GM18873 (cell line): ENCODE data around the gene FBXO39.
"Not testable (repeated sequence)": the region's sequence is repeated elsewhere in the genome, so short reads cannot be mapped to it uniquely, and the experiment has no call there.

Experiments
- ATAC-seq: cut with Tn5 transposase; IDR thresholded peaks from one replicate; pipeline ENCODE4 v1.9.1; 2021; ENCODE audit warnings: mild to moderate bottlenecking, moderate library complexity, moderate number of reproducible peaks; ENCODE audit not compliant: unreplicated experiment, low FRiP score

Gene FBXO39

DNA sequence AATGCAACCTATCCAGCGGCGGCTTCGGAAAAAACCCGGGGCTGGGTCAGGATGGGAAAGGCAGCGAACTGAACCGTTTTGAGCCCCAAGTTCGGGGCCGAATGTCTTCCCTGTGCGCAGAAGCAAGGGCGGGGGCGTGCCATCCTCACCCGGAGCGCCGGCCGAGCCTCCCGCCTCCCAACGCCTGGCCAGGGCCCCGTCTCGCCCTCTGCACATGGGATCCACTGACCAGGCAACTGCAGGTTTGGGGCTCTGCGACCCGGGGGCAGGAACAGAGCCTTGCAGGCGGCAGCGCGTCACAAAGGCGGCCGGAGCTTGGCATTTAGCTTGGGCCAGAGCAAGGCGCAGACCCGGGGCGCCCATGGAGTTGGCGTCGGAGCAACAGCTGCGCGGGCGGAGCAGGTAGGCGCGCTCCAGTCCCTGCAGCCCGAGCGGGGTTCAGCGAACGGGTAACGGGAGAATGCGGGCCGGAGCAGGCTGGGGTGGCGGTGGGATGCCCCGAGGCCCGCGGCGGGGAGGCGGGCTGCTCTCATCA, at the start of gene FBXO39:
Gene FBXO39 (plus strand): TSS at position 345 of the 535 bp plus-strand sequence. CDS start 3,654 bp downstream, outside the sequence.
- ATAC-seq = no peak

DNA sequence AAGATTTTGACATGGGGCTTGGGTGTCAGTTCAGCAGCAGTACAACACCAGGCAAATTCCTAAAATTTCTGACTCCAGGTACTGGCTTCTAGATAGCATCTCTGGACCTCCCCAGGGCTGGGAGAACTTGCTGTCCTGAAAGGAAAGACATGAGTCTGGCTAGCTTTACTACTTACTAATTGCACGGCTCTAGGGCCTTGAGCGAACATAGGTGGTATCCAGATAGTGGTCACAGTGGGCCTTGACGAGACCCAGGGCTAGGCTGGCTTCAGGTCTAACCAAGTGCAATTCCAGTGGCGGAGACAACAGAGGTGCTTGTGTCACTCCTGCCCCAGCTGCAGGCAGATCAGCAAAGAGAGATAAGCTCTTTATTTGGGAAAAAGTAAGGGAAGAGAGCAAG, 46.5 kb upstream of the FBXO39 start:
- no peak for ATAC-seq

DNA sequence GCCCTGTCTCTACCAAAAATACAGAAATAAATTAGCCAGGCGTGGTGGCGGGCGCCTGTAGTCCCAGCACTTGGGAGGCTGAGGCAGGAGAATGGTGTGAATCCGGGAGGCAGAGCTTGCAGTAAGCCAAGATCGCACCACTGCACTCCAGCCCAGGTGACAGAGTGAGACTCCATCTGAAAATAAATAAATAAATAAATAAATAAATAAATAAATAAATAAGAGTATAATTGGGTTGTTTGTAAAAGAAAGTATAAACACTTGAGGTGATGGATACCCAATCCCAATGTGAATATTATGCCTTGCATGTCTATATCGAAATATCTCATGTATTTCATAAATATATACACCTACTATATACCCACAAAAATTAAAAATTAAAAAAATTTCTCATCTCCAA, 29.4 kb upstream of the FBXO39 start:
- ATAC-seq = not testable (repeated sequence)

DNA sequence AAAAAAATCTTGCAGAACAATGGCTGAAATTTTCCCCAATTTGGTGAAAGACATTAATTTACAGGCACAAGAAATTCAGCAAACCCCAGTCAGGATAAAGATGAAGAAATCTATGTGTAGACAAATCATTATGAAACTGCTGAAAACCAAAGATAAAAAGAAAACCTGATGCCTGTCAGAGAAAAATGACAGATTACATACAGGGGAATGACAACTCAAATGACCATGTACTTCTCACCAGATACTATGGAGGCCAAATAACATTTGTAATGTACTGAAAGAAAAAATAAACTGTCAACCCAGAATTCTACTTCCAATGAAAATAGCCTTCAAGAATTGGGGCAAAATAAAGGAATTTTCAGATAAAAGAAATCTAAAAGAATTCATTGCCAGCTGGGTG, 27.4 kb upstream of the FBXO39 start:
- ATAC-seq = no peak

DNA sequence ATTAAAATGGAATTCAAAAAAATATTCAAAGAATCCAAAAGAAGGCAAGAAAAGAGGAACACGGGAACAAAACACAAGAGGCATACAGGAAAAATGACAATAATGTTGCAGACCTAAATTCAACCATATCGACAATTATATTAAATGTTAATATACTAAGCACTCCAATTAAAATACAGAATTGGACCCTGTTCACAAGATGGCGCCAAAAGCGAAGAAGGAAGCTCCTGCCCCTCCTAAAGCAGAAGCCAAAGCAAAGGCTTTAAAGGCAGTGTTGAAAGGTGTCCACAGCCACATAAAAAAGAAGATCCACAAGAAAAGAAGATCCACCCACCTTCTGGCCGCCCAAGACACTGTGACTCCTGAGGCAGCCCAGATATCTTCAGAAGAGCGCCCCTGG, 26.5 kb upstream of the FBXO39 start:
- ATAC-seq = no peak

DNA sequence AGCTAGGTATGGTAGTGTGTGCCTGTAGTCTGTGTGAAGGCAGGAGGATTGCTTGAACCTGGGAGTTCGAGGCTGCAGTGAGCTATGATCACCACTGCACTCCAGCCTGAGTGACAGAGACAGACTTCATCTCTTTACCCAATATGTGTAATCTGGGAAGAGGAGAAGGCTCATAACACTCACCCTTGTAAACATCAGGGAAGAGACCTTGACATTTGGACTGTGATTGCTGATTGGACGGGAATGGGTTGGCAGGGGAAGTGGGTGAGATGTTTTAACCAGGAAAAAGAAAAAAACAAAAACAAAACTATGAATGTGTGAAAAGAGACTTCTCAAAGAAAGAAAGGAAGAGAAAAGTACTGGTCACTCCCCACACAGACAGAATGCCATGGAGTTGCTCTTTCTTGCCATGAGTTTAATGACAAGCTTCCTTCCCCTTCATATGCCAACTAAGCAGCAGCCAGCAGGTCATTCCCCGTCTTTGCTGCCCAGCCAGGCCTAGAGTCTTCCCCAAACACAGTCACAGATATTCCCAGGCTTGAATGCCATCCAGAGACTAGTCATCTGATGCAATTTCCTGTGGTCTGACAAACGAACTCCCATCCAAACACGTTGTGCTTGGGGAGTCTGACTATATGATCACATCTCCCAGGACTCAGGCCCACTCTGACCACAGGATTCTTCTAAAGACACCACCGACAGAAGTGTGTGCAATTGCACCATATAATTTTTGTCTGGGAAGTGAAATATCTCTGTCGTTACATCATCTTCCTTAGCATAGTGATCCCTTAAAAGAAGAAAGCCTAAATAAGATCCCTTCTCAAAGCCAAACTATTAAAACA, 23.7 kb upstream of the FBXO39 start:
- ATAC-seq = no peak

DNA sequence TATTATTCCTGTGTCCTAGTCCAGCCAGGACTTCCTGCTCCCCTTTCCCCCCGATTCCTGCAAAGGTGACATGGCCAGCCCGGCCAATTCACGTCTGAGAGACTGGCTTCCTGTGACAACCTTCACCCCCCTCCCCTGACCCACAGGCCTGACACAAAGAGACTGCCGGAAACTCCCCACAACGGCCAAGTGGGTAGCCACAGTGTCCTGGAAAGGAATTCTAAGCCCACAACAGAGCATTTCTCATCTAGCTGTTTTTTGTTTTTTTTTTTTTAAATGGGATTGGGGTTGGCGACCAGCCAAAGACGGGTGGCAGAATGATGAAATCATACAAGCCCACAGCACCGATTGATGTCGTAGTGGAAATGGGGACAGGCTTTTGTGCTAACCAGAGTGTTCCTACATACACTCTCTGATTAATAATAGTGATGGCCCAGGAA, 23.0 kb upstream of the FBXO39 start:
- ATAC-seq = no peak

DNA sequence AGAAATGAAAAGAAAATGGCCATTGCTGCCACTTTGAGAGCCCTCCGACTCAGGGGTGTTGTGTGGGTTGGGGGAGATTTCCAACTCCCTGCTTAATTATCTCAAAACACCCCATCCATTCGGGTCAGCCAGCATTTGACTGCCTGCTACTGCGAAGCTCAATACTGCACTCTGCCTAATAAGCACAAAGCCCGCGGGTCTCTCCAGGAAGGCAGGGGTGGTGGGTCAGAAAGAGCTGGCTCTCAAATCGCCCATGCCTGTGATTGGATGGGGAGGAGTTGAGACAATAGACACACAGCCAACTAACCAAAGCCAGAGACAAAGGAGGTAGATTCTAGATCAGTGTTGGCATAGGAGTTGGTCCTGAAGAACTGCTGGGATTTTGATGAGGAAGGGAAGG, 22.5 kb upstream of the FBXO39 start:
- no peak for ATAC-seq

DNA sequence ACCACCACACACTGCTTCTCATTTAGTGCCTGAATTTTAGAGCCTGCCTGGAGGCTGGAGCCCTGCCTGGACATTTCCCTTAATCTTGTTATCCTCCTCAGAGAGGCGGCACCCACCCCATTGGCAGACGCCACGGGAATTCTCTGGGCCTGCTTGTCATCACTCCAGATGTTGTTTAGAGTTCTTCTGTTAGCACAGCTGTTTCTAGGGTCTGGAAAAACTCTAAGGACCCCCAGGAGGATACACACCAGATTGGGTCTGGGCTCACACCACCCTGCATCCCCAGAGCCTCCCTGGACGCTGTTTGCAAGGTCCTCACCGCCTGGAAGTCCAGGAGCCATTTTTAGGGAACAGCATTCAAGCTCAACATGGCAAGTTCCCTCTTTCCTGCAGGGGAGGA, 20.7 kb upstream of the FBXO39 start:
- no peak for ATAC-seq

DNA sequence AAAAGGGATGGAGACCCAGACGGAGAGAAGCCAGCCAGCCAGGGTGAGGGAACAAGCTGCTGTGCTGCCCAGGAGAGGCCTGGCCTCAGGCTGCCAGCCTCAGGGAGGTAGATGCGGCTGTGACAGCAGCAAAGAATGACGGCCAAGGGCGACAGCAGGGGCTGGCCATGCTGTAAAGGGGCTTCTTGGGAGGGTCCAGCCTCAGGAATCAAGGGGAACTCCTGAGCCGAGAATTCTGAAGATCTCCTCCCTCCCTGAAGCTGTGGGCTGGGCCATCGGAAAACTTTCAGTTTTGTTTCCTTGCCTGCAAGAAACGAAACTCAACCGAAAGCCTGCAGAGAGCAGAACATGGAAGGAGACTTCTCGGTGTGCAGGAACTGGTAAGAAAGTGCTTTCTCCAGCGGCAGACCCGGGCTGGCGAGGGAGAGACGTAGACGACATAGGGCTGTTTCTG, 20.3 kb upstream of the FBXO39 start, which contains the start of gene XAF1:
Gene XAF1 (plus strand): TSS at position 316 of the 454 bp plus-strand sequence. CDS start 33 bp downstream, at position 349.
- ATAC-seq = no peak

DNA sequence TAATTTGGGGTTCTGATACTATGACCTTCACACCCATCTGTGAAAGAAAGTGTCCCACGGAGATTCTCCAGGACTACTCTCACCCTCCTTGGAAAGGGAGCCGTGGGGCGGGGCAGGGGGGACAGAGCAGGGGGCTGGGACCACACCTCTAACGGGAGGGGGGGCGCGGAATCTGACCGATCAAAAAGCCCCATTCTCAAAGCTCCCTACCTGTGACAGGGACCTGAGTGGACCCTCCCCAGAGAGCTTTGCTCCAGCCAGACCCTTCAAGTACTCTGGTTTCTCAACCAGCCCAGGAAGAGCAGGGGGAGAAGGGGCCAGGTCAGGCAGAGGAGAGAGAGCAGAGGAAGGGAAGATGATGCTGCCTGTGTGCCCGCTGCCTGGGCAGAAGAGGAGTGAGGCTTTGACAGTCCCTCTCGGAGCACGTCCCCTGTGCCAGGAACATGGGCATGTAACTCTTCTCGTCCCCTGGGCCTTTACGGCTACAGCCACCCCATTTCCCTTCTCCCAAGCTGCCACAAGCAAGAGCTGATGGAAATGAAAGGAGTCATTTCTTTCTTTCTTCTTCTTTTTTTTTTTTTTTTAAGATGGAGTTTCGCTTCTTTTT, 19.5 kb upstream of the FBXO39 start:
- ATAC-seq = no peak

DNA sequence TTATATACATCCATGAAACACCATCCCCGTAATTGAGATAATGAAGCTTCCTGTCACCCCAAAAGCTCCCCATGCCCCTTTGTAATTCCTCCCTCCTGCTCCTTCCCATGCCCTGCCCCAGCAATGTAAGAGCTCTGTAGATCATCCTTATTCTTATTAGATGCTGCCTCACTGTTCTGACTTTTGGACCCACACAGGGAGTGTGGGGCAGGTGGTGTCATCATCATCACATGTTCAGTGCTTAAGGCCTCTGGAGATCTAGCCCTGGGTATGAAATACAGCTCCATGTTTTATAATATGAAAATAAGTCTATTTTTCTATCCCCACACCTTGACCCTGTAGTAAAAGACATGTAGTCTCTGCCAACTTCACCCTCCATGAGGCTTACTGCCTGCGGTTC, 18.3 kb upstream of the FBXO39 start:
- no peak for ATAC-seq

DNA sequence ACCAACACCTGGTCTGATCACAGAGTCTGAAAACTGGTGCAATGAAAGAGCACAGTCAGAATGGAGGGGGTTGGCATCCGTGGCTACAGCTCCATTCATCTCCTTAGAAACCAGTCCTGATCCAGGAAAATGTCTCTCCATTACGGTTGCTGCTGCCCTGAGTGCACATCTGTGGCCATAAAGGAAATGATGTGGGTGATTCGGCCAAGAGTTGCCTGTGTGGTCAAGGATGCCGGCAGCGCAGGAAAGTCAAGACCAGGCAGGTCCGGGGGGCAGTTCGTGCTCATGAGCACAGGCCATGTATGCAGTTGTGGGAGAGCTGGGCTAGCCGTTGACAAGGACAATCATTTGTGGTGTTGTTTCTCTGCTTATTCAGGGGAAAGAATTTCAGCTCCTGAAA, 14.2 kb upstream of the FBXO39 start:
- ATAC-seq = no peak

DNA sequence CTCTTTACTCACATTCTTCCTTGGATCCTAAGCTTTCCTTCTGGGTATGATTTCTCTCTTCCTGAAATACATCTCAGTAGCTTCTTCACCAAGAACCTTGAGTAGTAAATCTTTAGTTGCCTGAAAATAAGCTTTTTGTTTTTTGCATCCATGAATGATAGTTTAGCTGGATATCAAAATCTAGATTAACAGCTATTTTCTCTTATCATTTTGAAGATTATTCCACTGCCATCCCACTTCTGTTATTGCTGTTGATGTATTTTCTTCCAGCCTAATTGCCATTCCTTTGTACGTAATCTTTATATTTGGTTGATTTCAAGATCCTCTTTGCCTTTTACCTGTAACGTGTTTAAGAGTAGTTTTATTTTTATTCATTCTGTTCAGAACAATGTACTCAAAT, 7.6 kb upstream of the FBXO39 start:
- no peak for ATAC-seq

DNA sequence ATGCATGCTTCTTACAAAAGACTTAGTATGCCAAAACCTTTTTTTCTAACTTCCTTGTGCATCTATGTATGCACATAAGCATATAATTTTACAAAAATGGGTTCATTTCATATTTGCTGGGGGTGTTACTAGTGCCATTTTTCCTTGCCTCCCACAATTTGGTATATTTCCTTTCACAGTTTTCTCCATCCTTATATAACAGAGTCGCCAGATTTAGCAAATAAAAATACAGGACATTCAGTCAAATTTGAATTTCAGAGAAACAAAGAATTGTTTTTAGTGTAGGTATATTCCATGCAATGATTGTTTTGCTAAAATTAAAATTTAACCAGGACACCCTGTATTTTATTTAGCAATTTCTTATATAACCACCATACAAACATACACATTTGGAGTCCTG, 4.0 kb upstream of the FBXO39 start:
- no peak for ATAC-seq

DNA sequence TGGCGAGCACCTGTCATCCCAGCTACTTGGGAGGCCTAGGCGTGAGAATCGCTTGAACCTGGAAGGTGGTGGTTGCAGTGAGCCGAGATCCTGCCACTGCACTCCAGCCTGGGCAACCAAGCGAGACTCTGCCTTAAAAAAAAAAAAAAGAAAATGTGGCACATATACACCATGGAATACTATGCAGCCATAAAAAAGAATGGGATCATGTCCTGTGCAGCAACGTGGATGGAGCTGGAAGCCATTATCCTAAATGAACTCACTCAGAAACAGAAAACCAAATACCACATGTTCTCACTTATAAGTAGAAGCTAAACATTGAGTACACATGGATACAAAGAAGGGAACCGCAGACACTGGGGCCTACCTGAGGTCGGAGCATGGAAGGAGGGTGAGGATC, 1.1 kb upstream of the FBXO39 start:
- not testable (repeated sequence) for ATAC-seq

DNA sequence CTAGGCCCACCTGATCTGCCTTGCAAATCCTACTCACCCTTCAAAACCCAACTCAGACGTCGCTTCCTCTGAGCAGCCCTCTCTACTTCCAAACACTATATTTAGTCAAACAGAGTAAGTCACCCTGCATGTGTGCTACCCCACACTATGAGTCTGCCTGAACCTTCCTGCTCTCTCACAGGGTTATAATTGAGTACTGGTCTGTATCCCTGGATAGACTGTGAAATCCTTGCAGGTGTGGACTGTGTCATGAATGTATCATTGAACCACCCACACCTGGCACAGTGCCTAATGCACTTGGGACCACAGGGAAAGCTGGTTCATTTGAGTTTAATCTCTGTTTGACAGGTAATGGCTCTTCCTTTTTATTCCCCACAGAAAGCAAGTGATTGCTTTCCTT, 3.4 kb downstream of the FBXO39 start:
- ATAC-seq = no peak

DNA sequence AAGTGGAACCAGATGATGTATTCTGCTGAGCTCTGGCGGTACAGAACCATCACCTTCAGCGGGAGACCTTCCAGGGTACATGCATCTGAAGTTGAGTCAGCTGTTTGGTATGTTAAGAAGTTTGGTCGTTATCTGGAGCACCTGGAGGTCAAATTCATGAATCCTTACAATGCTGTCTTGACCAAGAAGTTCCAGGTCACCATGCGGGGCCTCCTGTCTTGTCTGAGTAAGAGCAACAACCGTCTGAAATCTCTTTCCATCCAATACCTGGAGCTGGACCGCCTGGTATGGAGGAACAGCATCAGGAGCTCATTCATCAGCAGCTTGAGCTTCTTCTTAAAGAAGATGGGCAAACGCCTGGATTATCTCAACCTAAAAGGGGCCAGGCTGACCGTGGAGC, 4.0 kb downstream of the FBXO39 start:
- ATAC-seq = no peak

DNA sequence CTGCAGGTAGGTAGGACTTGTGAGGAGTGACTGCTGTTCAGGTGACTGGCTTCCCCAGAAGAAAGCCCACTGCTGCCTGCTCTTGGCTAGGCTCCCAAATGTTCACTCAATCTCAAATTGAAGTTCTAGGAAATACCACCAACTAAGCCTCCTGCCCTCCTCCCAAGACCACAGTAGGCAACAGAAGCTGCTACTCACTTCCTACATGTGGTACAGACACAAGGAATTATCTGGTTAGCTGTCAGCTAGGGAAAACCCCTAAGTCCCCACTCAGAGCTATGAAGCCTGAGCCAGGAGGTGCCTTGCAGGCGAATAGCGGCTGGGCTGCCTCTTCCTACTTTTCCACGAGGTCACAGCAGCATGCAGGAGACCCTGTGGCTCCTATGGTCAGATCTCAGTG, 4.9 kb downstream of the FBXO39 start:
- ATAC-seq = no peak

DNA sequence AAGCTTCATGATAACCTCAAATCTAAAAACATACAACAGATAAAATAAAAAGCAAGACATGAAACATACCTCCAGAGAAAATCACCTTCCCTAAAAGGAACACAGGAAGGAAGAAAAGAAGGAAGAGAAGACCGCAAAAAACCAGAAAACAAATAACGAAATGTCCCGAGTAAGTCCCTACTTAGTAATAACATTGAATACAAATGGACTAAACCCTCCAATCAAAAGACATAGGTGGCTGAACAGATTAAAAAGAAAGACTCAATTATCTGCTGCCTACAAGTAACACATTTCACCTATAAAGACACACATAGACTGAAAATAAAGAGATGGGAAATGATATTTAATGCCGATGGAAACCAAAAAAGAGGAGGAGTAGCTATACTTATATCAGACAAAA, 6.2 kb downstream of the FBXO39 start:
- no peak for ATAC-seq

DNA sequence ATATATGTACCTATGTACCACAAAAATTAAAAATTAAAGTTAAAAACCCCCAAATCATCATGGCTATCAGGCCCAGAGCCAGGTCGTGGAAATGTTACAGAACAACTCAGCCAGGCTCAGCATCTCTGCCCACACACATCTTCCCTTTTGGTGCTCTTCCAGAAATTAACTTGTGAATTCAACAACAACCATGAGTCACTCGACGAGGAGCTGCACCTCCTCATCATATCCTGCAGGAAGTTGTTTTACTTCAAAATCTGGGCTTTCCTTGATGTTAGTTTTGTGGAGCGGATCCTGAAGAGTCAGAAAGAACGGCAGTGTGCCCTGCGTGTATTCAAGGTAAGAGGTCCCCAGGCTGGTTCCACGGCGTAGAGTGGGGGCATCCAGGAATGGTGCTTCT, 10.6 kb downstream of the FBXO39 start:
- no peak for ATAC-seq
